GM21526 (cell line): ENCODE data around the gene DYSF.

Experiments
- ATAC-seq: cut with Tn5 transposase; IDR thresholded peaks from one replicate; pipeline ENCODE4 v1.9.1; 2021; ENCODE audit warnings: moderate library complexity; ENCODE audit not compliant: unreplicated experiment, low FRiP score

DYSF gene

GRCh38 chr2:71697106-71698004 lies 244.0 kb downstream of the DYSF start:
- no peak for ATAC-seq

- ATAC-seq = no peak
Observed at GRCh38 chr2:71699428-71699827, 246.1 kb downstream of the DYSF start.

GRCh38 chr2:71700041-71700657 lies 246.8 kb downstream of the DYSF start:
- ATAC-seq = no peak

- no peak for ATAC-seq
Observed at GRCh38 chr2:71700658-71701397, 247.5 kb downstream of the DYSF start.

- ATAC-seq = no peak
Observed at GRCh38 chr2:71702071-71702970, 249.0 kb downstream of the DYSF start.

- ATAC-seq = no peak
Observed at GRCh38 chr2:71702971-71703898, 249.9 kb downstream of the DYSF start.

- no peak for ATAC-seq
Observed at GRCh38 chr2:71704131-71704561, 250.8 kb downstream of the DYSF start.

- ATAC-seq = no peak
Observed at GRCh38 chr2:71704688-71705087, 251.3 kb downstream of the DYSF start.

GRCh38 chr2:71705171-71705960 lies 252.0 kb downstream of the DYSF start:
- no peak for ATAC-seq

- no peak for ATAC-seq
Observed at GRCh38 chr2:71706121-71706520, 252.8 kb downstream of the DYSF start.

- ATAC-seq = no peak
Observed at GRCh38 chr2:71706836-71707235, 253.5 kb downstream of the DYSF start.

GRCh38 chr2:71710367-71711132 lies 257.2 kb downstream of the DYSF start:
- no peak for ATAC-seq

GRCh38 chr2:71711133-71711855 lies 257.9 kb downstream of the DYSF start:
- no peak for ATAC-seq

GRCh38 chr2:71712158-71712818 lies 258.9 kb downstream of the DYSF start:
- no peak for ATAC-seq

- ATAC-seq = no peak
Observed at GRCh38 chr2:71713581-71714580, 260.5 kb downstream of the DYSF start.
